Measurements from ENCODE around the gene BOD1L1. TPM values are rescaled to one million over a fixed set of nuclear protein-coding genes. Genes with fewer than 3 reads are reported as not detected.

BOD1L1 gene
- total RNA-seq, 1 donor from 2014 or later, result 37.5 TPM

DNA sequence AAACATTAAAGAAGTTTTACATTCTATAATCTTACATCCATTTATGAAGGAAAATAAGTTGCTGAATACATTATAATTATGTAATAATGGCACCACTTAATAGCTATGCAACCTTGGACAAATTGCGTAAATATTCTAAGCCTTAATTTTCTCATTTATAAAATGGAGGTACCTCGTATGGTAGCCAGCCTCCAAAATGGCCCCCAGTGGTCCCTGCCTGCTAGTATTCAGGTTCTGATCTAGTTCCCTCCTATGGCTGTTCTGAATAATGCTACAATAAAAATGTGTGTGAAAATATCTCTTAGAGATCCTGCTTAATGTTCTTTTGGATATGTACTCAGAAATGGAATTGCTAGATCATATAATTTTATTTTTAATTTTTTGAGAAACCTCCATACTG is 72.2 kb downstream of the BOD1L1 start:
- no peak for DNase-seq
- intact Hi-C loops (cut with DNase I), result no loop called here
- no peak for ATAC-seq
- Histone ChIP-seq H3K27ac (no peak overlapping the region), H3K4me3 (no peak overlapping the region), H3K4me1 (no peaks in the 10 kb centered on the region), H3K27me3 (peaks cover 32% of the 10 kb centered on the region), H3K9me3 (no peaks in the 10 kb centered on the region), H3K36me3 (no peaks in the 10 kb centered on the region)
- TF ChIP-seq, protein P1, sequence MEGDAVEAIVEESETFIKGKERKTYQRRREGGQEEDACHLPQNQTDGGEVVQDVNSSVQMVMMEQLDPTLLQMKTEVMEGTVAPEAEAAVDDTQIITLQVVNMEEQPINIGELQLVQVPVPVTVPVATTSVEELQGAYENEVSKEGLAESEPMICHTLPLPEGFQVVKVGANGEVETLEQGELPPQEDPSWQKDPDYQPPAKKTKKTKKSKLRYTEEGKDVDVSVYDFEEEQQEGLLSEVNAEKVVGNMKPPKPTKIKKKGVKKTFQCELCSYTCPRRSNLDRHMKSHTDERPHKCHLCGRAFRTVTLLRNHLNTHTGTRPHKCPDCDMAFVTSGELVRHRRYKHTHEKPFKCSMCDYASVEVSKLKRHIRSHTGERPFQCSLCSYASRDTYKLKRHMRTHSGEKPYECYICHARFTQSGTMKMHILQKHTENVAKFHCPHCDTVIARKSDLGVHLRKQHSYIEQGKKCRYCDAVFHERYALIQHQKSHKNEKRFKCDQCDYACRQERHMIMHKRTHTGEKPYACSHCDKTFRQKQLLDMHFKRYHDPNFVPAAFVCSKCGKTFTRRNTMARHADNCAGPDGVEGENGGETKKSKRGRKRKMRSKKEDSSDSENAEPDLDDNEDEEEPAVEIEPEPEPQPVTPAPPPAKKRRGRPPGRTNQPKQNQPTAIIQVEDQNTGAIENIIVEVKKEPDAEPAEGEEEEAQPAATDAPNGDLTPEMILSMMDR (IDR thresholded peaks at IDR 0.05), result no peak

DNA sequence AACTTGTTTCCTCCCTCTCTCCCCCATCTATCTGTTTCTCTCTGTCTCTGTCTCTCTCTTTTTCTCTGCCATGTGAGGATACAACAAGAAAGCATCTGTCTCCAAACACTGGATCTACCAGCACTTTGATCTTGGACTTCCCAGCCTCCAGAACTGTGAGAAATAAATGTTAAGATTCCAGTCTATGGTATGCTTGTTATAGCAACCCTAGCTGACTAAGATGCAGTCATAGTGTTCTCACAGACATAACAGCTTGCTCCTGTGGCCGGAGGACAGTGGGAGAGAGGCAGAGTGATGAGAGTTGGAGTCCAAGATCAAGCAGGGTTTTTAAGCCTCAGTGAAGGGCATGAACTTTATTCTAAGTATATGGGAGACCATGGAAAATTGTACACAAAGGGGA is 74.4 kb downstream of the BOD1L1 start:
- Histone ChIP-seq H3K9me3 (no peaks in the 10 kb centered on the region), H3K4me3 (no peak overlapping the region), H3K27ac (no peak overlapping the region), H3K4me1 (peaks cover 4% of the 10 kb centered on the region), H3K27me3 (peaks cover 51% of the 10 kb centered on the region), H3K36me3 (no peaks in the 10 kb centered on the region)
- TF ChIP-seq, protein P1 (IDR thresholded peaks at IDR 0.05), result no peak
- DNase-seq (no peak), ATAC-seq (no peak)
- intact Hi-C loops (cut with DNase I), result loop anchor here (5.0 kb wide), 1 partner anchor 831 kb away; no protein-coding TSS in a partner anchor

DNA sequence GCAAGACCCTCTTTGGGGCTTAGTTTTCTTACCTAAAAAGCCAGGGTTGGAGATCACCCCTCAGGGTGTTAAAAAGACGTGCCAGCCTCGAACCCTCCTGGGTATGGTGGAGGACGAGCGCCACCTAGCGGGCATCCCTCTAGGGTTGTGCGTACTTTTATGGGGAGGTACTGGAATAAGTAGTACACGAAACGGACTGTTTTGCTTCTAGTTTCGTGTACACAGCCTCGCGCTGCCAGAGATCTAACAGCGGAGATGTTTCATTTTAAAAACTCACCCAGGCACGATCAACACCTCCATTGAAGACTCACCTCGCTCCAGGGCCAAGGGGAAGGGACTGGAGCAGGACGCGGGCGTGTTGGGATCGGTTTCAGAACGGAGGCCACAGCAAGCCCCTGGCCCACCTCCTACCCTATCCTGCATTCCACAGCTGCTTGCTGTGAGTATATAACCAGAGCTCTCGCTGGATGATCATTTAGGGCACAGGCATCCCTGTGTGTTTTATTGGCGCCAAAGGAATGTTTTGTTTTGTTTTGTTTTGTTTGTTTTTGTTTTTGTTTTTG is 78.5 kb downstream of the BOD1L1 start:
- intact Hi-C loops (cut with DNase I), result no loop called here
- ATAC-seq, result peak; percentile 86
- peaks cover 86% of the 10 kb centered on the region for H3K27me3 ChIP-seq

DNA sequence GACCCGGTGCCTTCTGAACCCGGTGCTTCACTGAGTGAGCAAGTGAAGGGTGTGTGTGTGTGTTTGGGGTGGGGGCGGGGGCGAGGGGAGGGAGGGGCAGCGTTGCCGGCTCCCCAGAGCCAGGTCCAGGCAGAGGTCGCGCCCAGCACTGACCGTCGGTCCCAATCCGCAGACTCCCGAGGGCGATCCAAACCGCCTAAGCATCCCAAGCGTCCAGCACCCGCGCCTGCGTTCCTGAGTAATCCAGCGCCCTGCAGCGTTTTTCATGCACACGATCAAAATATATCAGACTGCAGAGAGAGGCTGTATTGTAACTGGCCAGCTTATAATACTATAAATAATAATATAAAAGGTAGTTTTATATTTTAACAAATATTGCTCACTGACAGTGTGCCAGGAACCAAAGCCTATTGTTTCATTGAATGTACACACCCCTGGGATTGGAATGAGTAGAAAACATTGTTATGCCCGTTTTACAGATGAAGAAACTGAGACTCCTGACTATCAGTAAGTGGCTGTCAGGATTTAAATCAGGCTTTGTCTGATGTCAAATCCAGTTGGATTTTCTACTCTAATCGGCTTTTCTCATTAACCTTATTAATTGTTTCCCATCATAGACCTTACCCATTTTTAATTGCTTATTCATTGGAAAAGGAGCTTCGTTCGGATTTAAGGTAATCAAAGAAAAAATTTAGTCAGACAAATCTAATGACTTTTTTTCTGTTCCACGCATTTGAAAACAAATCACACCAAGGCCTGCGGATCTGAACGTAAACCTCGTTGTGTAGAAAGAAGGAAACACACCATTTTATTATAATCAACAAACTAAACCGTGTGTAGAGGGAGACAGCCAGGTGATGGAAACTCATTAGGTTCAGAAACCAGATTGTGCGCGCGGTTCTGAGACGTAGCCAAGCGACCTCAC is 79.2 kb downstream of the BOD1L1 start:
- DNase-seq, result no peak
- peaks cover 29% of the 10 kb centered on the region for H3K4me1 ChIP-seq

More for the DNA sequence above, 78.5 kb downstream of the BOD1L1 start:
- DNase-seq, result peak; percentile 89
- H3K36me3 ChIP-seq, result no peaks in the 10 kb centered on the region
- no peak overlapping the region for H3K4me3 ChIP-seq
- TF ChIP-seq, protein P1 (IDR thresholded peaks at IDR 0.05), result peak; percentile 91
- peaks cover 23% of the 10 kb centered on the region for H3K4me1 ChIP-seq
- H3K27ac ChIP-seq, result no peak overlapping the region
- no peaks in the 10 kb centered on the region for H3K9me3 ChIP-seq

DNA sequence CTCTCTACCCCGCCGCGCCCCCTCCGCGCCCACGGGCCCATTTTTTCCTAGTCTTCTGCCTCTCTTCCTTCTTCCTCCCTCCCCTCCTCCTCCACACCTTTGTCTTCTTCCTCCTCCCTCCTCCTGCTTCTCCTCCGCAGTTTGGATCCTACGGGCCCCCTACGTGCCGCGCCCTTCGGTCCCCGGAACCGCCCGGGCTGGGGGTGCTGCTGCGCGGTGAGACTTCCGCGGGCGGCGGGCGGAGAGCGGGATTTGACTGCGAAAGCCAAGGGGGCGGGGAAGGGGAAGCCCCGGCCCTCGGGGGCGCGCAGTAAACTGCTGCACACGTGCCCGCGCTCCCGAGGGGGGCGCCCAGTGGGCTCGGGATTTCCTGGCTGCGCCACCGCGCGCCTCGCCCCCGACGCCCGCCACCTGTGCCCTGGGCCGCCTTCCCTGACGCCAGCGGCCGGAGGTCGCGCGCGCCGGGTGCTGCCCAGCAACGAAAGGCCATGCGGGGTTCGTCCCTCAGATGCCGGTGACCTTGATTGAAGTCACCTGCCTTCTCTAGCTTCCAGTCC is 80.0 kb downstream of the BOD1L1 start:
- TF ChIP-seq, protein P1 (IDR thresholded peaks at IDR 0.05), result no peak
- no peaks in the 10 kb centered on the region for H3K36me3 ChIP-seq
- intact Hi-C loops (cut with DNase I), result no loop called here
- no peak for DNase-seq
- no peak overlapping the region for H3K27ac ChIP-seq
- peaks cover 93% of the 10 kb centered on the region for H3K27me3 ChIP-seq
- ATAC-seq, result no peak
- H3K4me3 ChIP-seq, result peak overlapping the region; percentile 36
- peaks cover 29% of the 10 kb centered on the region for H3K4me1 ChIP-seq
- H3K9me3 ChIP-seq, result no peaks in the 10 kb centered on the region

More for the DNA sequence above, 79.2 kb downstream of the BOD1L1 start:
- Histone ChIP-seq H3K27ac (no peak overlapping the region), H3K4me3 (no peak overlapping the region), H3K9me3 (no peaks in the 10 kb centered on the region), H3K27me3 (peaks cover 93% of the 10 kb centered on the region), H3K36me3 (no peaks in the 10 kb centered on the region)
- no peak for ATAC-seq
- TF ChIP-seq, protein P1 (IDR thresholded peaks at IDR 0.05), result no peak
- intact Hi-C loops (cut with DNase I), result no loop called here
